D721Med (cell line): ENCODE data around the gene ZFP37.
A peak's percentile ranks its signal among the peaks of the same experiment; 100 is the strongest.

Experiments used
- DNase-seq: peaks from one replicate; pipeline ENCODE4 v3.0.0; 2011; ENCODE audit warnings: low spot score; ENCODE audit not compliant: insufficient read length
- FAIRE-seq: peaks from 2 replicates; lab custom pipeline; 2011; peaks lifted over from hg19 to GRCh38; lab: Jason Lieb, UNC
- CTCF ChIP-seq: IDR thresholded peaks from 2 replicates; pipeline ENCODE4 v1.5.1; 2012; ENCODE audit warnings: mild to moderate bottlenecking, control low read depth; ENCODE audit not compliant: insufficient read depth; ENCODE audit errors: missing control alignments

Gene ZFP37

GRCh38 chr9:113057193-113057592 is 669 bp upstream of the ZFP37 start:
- DNase-seq (no peak), FAIRE-seq (no peak)
- TF ChIP-seq CTCF, result no peak

- FAIRE-seq, result no peak
- no peak for DNase-seq
- no peak for TF ChIP-seq CTCF
These were observed 13.5 kb downstream of the ZFP37 start for GRCh38 chr9:113042884-113043657.

GRCh38 chr9:113026200-113026599 is 30.3 kb downstream of the ZFP37 start:
- TF ChIP-seq CTCF, result no peak
- no peak for DNase-seq
- no peak for FAIRE-seq

- no peak for FAIRE-seq
These were observed 38.3 kb downstream of the ZFP37 start for GRCh38 chr9:113018247-113018646.

GRCh38 chr9:113012492-113012891 is 44.0 kb downstream of the ZFP37 start:
- no peak for DNase-seq
- FAIRE-seq, result no peak
- TF ChIP-seq CTCF, result no peak

More at GRCh38 chr9:113018247-113018646, 38.3 kb downstream of the ZFP37 start:
- no peak for TF ChIP-seq CTCF
- no peak for DNase-seq

GRCh38 chr9:113011911-113012381 is 44.6 kb downstream of the ZFP37 start, which contains the start of gene ZNF883:
Gene ZNF883 (minus strand): TSS chr9:113012192.
- TF ChIP-seq CTCF, result peak; percentile 6
- DNase-seq (peak; percentile 34), FAIRE-seq (no peak)

GRCh38 chr9:113005777-113006176 is 50.7 kb downstream of the ZFP37 start:
- TF ChIP-seq CTCF, result no peak
- no peak for FAIRE-seq
- no peak for DNase-seq
